ENCODE data around the gene FAM170B. TPM values are rescaled to one million over a fixed set of nuclear protein-coding genes. Genes with fewer than 3 reads are reported as not detected.

FAM170B gene
- total RNA-seq, 4 donors from 2014 or later = not detected

GRCh38 chr10:49140304-49141177 lies 6.7 kb upstream of the FAM170B start:
- Histone ChIP-seq H3K27ac (peak overlapping the region in 1 of 4 donors; percentile 70), H3K4me3 (no peak overlapping the region), H3K9me3 (no peaks in the 10 kb centered on the region), H3K4me1 (peaks cover 3 to 21% (median 7%) of the 10 kb centered on the region in 3 donors), H3K36me3 (no peaks in the 10 kb centered on the region), H3K27me3 (peaks cover 0 to 4% (median 0%) of the 10 kb centered on the region in 4 donors)
- TF ChIP-seq POLR2A (IDR thresholded peaks at IDR 0.05) = no peak
- TF ChIP-seq CTCF (IDR thresholded peaks at IDR 0.05) = no peak
- DNase-seq = no peak
- intact Hi-C loops (cut with DNase I) = no loop called here
- WGBS, 2 donors = 90 to 98% methylated on average over 4 of the region's 5 CpGs

- Histone ChIP-seq H3K27ac (peak overlapping the region in 3 of 4 donors; percentile 1 to 70 (median 69)), H3K9me3 (no peaks in the 10 kb centered on the region), H3K36me3 (no peaks in the 10 kb centered on the region), H3K4me1 (peaks cover 3 to 21% (median 7%) of the 10 kb centered on the region in 3 donors), H3K4me3 (no peak overlapping the region), H3K27me3 (no peaks in the 10 kb centered on the region)
- TF ChIP-seq CTCF (IDR thresholded peaks at IDR 0.05) = no peak
- TF ChIP-seq POLR2A (IDR thresholded peaks at IDR 0.05) = no peak
- intact Hi-C loops (cut with DNase I) = no loop called here
- no peak for DNase-seq
- WGBS, 2 donors = 60% methylated on average over 1 of the region's 4 CpGs; no CpG with 5 or more reads in 1 of the 2 donors
Measured at GRCh38 chr10:49139846-49140195, 6.0 kb upstream of the FAM170B start.

- peaks cover 3 to 21% (median 7%) of the 10 kb centered on the region in 3 donors for H3K4me1 ChIP-seq
- intact Hi-C loops (cut with DNase I) = no loop called here
- H3K36me3 ChIP-seq = no peaks in the 10 kb centered on the region
- no peak for DNase-seq
- no peaks in the 10 kb centered on the region for H3K9me3 ChIP-seq
- no peak overlapping the region for H3K4me3 ChIP-seq
- H3K27ac ChIP-seq = peak overlapping the region in 3 of 4 donors; percentile 1 to 70 (median 69)
- 63 to 78% methylated on average over 5 of the region's 8 CpGs for WGBS, 2 donors
- no peaks in the 10 kb centered on the region for H3K27me3 ChIP-seq
- no peak for TF ChIP-seq POLR2A (IDR thresholded peaks at IDR 0.05)
- no peak for TF ChIP-seq CTCF (IDR thresholded peaks at IDR 0.05)
Measured at GRCh38 chr10:49139028-49139845, 5.4 kb upstream of the FAM170B start.

- Histone ChIP-seq H3K36me3 (no peaks in the 10 kb centered on the region), H3K4me3 (no peak overlapping the region), H3K4me1 (peaks cover 3 to 21% (median 7%) of the 10 kb centered on the region in 3 donors), H3K27me3 (no peaks in the 10 kb centered on the region), H3K27ac (peak overlapping the region in 2 of 4 donors; percentile 69 to 70), H3K9me3 (no peaks in the 10 kb centered on the region)
- intact Hi-C loops (cut with DNase I) = no loop called here
- 80% methylated on average over 4 to 7 of the region's 7 CpGs for WGBS, 2 donors
- TF ChIP-seq POLR2A (IDR thresholded peaks at IDR 0.05) = no peak
- no peak for TF ChIP-seq CTCF (IDR thresholded peaks at IDR 0.05)
- DNase-seq = no peak
Measured at GRCh38 chr10:49138361-49138891, 4.6 kb upstream of the FAM170B start.

Data from esophagus squamous epithelium (tissue), 5 donors.